ENCODE data around the gene FZD2. TPM values are rescaled to one million over a fixed set of nuclear protein-coding genes. Genes with fewer than 3 reads are reported as not detected.
A peak's percentile ranks its signal among the peaks of the same experiment; 100 is the strongest.

FZD2 gene
- total and polyA plus RNA-seq, 8 donors, result 0.16 to 3.6 (median 0.95) TPM

DNA sequence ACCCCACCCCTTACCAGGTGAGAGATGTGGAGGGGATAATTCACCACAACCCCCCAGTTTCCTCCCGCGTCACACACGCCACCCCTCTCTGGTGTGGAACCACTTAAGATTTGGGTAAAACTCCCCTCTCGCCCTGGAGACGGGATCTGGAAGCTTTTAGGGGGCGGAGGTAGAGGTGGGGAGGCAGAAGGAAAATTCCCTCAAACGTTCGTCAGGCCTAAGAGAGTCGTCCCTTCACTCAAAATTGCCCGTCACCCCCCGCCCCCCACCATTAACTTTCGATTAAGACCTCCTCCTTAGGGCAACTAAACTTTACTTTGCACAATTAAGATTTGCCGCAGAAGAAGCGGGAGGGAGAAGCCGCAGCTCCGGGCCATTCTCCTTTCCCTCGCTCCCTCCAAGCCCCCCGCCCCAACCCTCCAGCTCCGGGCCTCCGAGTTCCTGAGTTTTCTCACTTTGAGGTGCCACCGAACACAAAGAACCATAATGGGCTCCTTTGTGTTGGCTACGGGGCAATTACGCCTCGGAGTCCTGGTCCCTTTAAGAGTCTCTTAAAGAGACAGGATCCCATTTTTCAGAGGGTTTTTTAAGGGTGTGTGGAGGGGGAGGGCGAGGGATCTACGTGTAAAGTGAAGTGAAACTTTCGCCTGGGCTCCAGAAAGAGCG is 985 bp upstream of the FZD2 start:
- WGBS, 2 donors, result 4 to 7% methylated on average over 28 of the region's 28 CpGs
- peak overlapping the region; percentile 11 to 69 (median 44) for H3K4me3 ChIP-seq
- no peak for FAIRE-seq
- H3K27me3 ChIP-seq, result no peaks in the 10 kb centered on the region
- H3K27ac ChIP-seq, result peak overlapping the region in 2 of 4 donors; percentile 41 to 71
- peak in 4 of 6 donors; percentile 20 to 63 (median 32) for DNase-seq
- TF ChIP-seq, protein P1, sequence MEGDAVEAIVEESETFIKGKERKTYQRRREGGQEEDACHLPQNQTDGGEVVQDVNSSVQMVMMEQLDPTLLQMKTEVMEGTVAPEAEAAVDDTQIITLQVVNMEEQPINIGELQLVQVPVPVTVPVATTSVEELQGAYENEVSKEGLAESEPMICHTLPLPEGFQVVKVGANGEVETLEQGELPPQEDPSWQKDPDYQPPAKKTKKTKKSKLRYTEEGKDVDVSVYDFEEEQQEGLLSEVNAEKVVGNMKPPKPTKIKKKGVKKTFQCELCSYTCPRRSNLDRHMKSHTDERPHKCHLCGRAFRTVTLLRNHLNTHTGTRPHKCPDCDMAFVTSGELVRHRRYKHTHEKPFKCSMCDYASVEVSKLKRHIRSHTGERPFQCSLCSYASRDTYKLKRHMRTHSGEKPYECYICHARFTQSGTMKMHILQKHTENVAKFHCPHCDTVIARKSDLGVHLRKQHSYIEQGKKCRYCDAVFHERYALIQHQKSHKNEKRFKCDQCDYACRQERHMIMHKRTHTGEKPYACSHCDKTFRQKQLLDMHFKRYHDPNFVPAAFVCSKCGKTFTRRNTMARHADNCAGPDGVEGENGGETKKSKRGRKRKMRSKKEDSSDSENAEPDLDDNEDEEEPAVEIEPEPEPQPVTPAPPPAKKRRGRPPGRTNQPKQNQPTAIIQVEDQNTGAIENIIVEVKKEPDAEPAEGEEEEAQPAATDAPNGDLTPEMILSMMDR (IDR thresholded peaks at IDR 0.05), result no peak
- H3K4me1 ChIP-seq, result no peaks in the 10 kb centered on the region
- no peaks in the 10 kb centered on the region for H3K9me3 ChIP-seq
- no peaks in the 10 kb centered on the region for H3K36me3 ChIP-seq
- intact Hi-C loops (cut with DNase I), result no loop called here
- peak; percentile 83 to 88 (median 86) for ATAC-seq

DNA sequence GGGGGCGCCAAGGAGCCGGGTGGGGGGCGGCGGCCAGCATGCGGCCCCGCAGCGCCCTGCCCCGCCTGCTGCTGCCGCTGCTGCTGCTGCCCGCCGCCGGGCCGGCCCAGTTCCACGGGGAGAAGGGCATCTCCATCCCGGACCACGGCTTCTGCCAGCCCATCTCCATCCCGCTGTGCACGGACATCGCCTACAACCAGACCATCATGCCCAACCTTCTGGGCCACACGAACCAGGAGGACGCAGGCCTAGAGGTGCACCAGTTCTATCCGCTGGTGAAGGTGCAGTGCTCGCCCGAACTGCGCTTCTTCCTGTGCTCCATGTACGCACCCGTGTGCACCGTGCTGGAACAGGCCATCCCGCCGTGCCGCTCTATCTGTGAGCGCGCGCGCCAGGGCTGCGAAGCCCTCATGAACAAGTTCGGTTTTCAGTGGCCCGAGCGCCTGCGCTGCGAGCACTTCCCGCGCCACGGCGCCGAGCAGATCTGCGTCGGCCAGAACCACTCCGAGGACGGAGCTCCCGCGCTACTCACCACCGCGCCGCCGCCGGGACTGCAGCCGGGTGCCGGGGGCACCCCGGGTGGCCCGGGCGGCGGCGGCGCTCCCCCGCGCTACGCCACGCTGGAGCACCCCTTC is 484 bp downstream of the FZD2 start:
- Histone ChIP-seq H3K4me1 (no peaks in the 10 kb centered on the region), H3K9me3 (no peaks in the 10 kb centered on the region), H3K27me3 (no peaks in the 10 kb centered on the region), H3K36me3 (no peaks in the 10 kb centered on the region), H3K27ac (no peak overlapping the region), H3K4me3 (peak overlapping the region; percentile 11 to 69 (median 44))
- ATAC-seq (peak in 1 of 4 donors; percentile 2), FAIRE-seq (no peak), DNase-seq (peak in 4 of 6 donors; percentile 13 to 72 (median 44))
- intact Hi-C loops (cut with DNase I), result no loop called here
- 27 to 32% methylated on average over 61 to 65 of the region's 69 CpGs for WGBS, 2 donors
- TF ChIP-seq, protein P1 (IDR thresholded peaks at IDR 0.05), result no peak

DNA sequence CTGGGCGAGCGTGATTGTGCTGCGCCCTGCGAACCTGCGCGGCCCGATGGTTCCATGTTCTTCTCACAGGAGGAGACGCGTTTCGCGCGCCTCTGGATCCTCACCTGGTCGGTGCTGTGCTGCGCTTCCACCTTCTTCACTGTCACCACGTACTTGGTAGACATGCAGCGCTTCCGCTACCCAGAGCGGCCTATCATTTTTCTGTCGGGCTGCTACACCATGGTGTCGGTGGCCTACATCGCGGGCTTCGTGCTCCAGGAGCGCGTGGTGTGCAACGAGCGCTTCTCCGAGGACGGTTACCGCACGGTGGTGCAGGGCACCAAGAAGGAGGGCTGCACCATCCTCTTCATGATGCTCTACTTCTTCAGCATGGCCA is 1.0 kb downstream of the FZD2 start:
- ATAC-seq (no peak), DNase-seq (peak in 1 of 6 donors; percentile 45), FAIRE-seq (no peak)
- Histone ChIP-seq H3K27me3 (no peaks in the 10 kb centered on the region), H3K4me1 (no peaks in the 10 kb centered on the region), H3K36me3 (no peaks in the 10 kb centered on the region), H3K4me3 (peak overlapping the region in 1 of 4 donors; percentile 69), H3K9me3 (no peaks in the 10 kb centered on the region), H3K27ac (no peak overlapping the region)
- WGBS, 2 donors, result 72 to 73% methylated on average over 31 of the region's 31 CpGs
- intact Hi-C loops (cut with DNase I), result no loop called here
- TF ChIP-seq, protein P1 (IDR thresholded peaks at IDR 0.05), result no peak

DNA sequence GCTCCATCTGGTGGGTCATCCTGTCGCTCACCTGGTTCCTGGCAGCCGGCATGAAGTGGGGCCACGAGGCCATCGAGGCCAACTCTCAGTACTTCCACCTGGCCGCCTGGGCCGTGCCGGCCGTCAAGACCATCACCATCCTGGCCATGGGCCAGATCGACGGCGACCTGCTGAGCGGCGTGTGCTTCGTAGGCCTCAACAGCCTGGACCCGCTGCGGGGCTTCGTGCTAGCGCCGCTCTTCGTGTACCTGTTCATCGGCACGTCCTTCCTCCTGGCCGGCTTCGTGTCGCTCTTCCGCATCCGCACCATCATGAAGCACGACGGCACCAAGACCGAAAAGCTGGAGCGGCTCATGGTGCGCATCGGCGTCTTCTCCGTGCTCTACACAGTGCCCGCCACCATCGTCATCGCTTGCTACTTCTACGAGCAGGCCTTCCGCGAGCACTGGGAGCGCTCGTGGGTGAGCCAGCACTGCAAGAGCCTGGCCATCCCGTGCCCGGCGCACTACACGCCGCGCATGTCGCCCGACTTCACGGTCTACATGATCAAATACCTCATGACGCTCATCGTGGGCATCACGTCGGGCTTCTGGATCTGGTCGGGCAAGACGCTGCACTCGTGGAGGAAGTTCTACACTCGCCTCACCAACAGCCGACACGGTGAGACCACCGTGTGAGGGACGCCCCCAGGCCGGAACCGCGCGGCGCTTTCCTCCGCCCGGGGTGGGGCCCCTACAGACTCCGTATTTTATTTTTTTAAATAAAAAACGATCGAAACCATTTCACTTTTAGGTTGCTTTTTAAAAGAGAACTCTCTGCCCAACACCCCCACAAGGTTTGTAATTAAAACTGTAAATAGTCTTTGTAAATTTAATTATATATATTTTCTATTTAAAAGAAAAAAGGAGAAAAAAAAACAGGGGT is 1.7 kb downstream of the FZD2 start:
- WGBS, 2 donors, result 77 to 79% methylated on average over 74 of the region's 74 CpGs
- FAIRE-seq (no peak), ATAC-seq (no peak), DNase-seq (peak in 3 of 6 donors; percentile 43 to 60 (median 56))
- Histone ChIP-seq H3K4me1 (no peaks in the 10 kb centered on the region), H3K27me3 (no peaks in the 10 kb centered on the region), H3K4me3 (peak overlapping the region in 1 of 4 donors; percentile 69), H3K27ac (no peak overlapping the region), H3K36me3 (no peaks in the 10 kb centered on the region), H3K9me3 (no peaks in the 10 kb centered on the region)
- TF ChIP-seq, protein P1 (IDR thresholded peaks at IDR 0.05), result no peak
- intact Hi-C loops (cut with DNase I), result no loop called here

Data from pancreas (tissue), 10 donors.